Measurements from ENCODE around the gene LIF.

DNA sequence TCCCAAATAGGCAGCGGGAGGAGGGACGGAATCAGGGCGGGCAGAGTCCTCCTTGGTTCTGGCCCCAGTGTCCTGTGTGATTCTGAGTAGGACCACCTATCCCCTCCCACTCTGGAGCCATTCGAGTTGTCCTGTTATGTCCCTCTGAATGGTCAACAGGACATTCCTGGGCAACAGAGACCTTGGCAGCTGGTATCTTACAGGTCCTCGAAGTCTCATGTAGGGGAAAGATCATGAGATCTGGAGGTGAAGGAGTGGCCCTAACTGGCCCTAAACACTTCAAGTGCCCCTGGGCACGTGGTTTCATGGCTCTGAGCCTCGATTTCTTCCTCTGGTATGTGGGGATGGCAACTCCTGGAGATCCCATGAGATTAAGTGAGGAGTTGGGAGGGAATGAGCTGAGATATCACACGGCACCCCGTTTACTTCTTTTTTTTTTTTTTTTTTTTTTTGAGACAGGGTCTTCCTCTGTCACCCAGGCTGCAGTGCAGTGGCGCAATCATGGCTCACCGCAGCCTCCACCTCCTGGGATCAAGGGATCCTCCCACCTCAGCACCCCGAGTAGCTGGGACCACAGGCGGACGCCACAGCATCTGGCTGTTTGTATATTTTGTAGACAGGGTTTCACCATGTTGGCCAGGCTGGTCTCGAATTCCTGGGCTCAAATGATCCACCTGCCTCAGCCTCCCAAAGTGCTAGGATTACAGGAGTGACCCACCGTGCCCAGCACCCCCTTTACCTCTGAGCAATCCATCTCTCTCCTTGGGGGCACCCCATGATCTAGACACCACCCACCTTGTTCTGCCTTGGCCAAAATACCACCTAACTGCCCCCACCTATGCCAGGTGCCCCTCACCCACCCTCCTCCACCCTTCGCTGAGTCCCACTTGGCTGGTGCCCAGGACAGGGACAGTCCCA lies 6.8 kb downstream of the LIF start:
- TF ChIP-seq, protein P1, sequence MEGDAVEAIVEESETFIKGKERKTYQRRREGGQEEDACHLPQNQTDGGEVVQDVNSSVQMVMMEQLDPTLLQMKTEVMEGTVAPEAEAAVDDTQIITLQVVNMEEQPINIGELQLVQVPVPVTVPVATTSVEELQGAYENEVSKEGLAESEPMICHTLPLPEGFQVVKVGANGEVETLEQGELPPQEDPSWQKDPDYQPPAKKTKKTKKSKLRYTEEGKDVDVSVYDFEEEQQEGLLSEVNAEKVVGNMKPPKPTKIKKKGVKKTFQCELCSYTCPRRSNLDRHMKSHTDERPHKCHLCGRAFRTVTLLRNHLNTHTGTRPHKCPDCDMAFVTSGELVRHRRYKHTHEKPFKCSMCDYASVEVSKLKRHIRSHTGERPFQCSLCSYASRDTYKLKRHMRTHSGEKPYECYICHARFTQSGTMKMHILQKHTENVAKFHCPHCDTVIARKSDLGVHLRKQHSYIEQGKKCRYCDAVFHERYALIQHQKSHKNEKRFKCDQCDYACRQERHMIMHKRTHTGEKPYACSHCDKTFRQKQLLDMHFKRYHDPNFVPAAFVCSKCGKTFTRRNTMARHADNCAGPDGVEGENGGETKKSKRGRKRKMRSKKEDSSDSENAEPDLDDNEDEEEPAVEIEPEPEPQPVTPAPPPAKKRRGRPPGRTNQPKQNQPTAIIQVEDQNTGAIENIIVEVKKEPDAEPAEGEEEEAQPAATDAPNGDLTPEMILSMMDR (IDR thresholded peaks at IDR 0.05): no peak
- TF ChIP-seq POLR2AphosphoS5 (IDR thresholded peaks at IDR 0.05): no peak
- no peak for TF ChIP-seq POLR2A (IDR thresholded peaks at IDR 0.05)
- TF ChIP-seq EP300 (IDR thresholded peaks at IDR 0.05): no peak

Data from stomach (tissue), 4 donors.